ENCODE measurements around the gene HDGFL3.

DNA sequence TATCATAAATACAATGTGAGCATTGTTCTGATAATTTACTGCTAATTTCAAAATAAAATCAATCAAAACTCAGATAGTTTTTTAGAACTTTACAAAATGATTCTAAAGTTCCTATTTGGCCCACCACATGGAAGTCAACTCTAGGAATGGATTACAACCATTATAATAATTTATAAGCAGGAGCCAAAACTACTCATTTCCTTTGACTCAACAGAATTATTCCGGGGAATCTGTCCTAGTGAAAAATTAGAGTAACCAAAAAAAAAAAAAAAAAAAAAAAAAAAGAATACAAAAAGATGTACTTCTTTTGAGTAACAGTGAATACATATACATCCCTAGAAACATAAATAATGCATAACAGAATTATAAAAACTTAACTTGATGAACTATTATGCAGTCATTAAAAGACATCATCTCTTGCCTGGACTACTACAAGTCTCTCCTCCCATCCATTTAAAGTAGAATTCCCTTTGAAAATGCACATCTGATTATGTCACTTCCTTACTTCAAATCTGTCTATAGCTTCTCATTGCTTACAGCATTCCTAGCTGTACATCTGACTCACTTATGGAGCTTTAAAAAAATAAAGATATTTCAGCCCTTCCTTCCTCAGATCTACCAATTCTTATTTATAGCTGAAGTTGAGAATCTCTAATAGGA is 43.4 kb downstream of the HDGFL3 start:
- TF ChIP-seq, protein P1, sequence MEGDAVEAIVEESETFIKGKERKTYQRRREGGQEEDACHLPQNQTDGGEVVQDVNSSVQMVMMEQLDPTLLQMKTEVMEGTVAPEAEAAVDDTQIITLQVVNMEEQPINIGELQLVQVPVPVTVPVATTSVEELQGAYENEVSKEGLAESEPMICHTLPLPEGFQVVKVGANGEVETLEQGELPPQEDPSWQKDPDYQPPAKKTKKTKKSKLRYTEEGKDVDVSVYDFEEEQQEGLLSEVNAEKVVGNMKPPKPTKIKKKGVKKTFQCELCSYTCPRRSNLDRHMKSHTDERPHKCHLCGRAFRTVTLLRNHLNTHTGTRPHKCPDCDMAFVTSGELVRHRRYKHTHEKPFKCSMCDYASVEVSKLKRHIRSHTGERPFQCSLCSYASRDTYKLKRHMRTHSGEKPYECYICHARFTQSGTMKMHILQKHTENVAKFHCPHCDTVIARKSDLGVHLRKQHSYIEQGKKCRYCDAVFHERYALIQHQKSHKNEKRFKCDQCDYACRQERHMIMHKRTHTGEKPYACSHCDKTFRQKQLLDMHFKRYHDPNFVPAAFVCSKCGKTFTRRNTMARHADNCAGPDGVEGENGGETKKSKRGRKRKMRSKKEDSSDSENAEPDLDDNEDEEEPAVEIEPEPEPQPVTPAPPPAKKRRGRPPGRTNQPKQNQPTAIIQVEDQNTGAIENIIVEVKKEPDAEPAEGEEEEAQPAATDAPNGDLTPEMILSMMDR (IDR thresholded peaks at IDR 0.05): no peak
- TF ChIP-seq EZH2 (IDR thresholded peaks at IDR 0.05): no peak
- TF ChIP-seq EZH2phosphoT487 (IDR thresholded peaks at IDR 0.05): no peak

All from neural progenitor cell (in vitro differentiated cells).